ENCODE data around the gene CELA2B.

Gene CELA2B

GRCh38 chr1:15436881-15437442 lies 38.9 kb upstream of the CELA2B start:
- TF ChIP-seq CTCF (IDR thresholded peaks at IDR 0.05; ENCODE audit: low read depth, low read length): no peak
- Histone ChIP-seq H3K4me3 (ENCODE audit: low read depth, low read length) (no peak overlapping the region), H3K4me1 (no peaks in the 10 kb centered on the region), H3K27me3 (no peaks in the 10 kb centered on the region), H3K36me3 (no peaks in the 10 kb centered on the region), H3K9me3 (no peaks in the 10 kb centered on the region)
- no peak for DNase-seq

- Histone ChIP-seq H3K4me1 (no peaks in the 10 kb centered on the region; the same call in 1 of the 2 replicates), H3K36me3 (no peaks in the 10 kb centered on the region), H3K4me3 (ENCODE audit: low read depth, low read length) (no peak overlapping the region), H3K9me3 (no peaks in the 10 kb centered on the region), H3K27me3 (no peaks in the 10 kb centered on the region)
- no peak for TF ChIP-seq CTCF (IDR thresholded peaks at IDR 0.05; ENCODE audit: low read depth, low read length)
- no peak for DNase-seq
These were observed 36.6 kb upstream of the CELA2B start for GRCh38 chr1:15439325-15439724.

GRCh38 chr1:15440357-15440756 lies 35.5 kb upstream of the CELA2B start:
- no peaks in the 10 kb centered on the region for H3K9me3 ChIP-seq
- H3K27me3 ChIP-seq: no peaks in the 10 kb centered on the region
- no peak for DNase-seq
- TF ChIP-seq CTCF (IDR thresholded peaks at IDR 0.05; ENCODE audit: low read depth, low read length): no peak
- no peaks in the 10 kb centered on the region for H3K36me3 ChIP-seq
- H3K4me3 ChIP-seq (ENCODE audit: low read depth, low read length): no peak overlapping the region
- H3K4me1 ChIP-seq: no peaks in the 10 kb centered on the region; the same call in 1 of the 2 replicates

GRCh38 chr1:15441247-15441646 lies 34.7 kb upstream of the CELA2B start:
- H3K4me1 ChIP-seq: no peaks in the 10 kb centered on the region; the same call in 1 of the 2 replicates
- no peaks in the 10 kb centered on the region for H3K9me3 ChIP-seq
- no peaks in the 10 kb centered on the region for H3K27me3 ChIP-seq
- TF ChIP-seq CTCF (IDR thresholded peaks at IDR 0.05; ENCODE audit: low read depth, low read length): no peak
- H3K36me3 ChIP-seq: no peaks in the 10 kb centered on the region
- H3K4me3 ChIP-seq (ENCODE audit: low read depth, low read length): no peak overlapping the region
- DNase-seq: no peak

GRCh38 chr1:15442119-15442518 lies 33.8 kb upstream of the CELA2B start:
- H3K4me1 ChIP-seq: no peaks in the 10 kb centered on the region; the same call in 1 of the 2 replicates
- H3K36me3 ChIP-seq: no peaks in the 10 kb centered on the region
- no peaks in the 10 kb centered on the region for H3K27me3 ChIP-seq
- TF ChIP-seq CTCF (IDR thresholded peaks at IDR 0.05; ENCODE audit: low read depth, low read length): no peak
- H3K4me3 ChIP-seq (ENCODE audit: low read depth, low read length): no peak overlapping the region
- no peak for DNase-seq
- no peaks in the 10 kb centered on the region for H3K9me3 ChIP-seq

GRCh38 chr1:15442759-15443158 lies 33.1 kb upstream of the CELA2B start:
- TF ChIP-seq CTCF (IDR thresholded peaks at IDR 0.05; ENCODE audit: low read depth, low read length): no peak
- Histone ChIP-seq H3K4me1 (no peaks in the 10 kb centered on the region; the same call in 1 of the 2 replicates), H3K9me3 (no peaks in the 10 kb centered on the region), H3K27me3 (no peaks in the 10 kb centered on the region), H3K4me3 (ENCODE audit: low read depth, low read length) (no peak overlapping the region), H3K36me3 (no peaks in the 10 kb centered on the region)
- no peak for DNase-seq
